ENCODE data around the gene CDH13.
A peak's percentile ranks its signal among the peaks of the same experiment; 100 is the strongest.

Gene CDH13

DNA sequence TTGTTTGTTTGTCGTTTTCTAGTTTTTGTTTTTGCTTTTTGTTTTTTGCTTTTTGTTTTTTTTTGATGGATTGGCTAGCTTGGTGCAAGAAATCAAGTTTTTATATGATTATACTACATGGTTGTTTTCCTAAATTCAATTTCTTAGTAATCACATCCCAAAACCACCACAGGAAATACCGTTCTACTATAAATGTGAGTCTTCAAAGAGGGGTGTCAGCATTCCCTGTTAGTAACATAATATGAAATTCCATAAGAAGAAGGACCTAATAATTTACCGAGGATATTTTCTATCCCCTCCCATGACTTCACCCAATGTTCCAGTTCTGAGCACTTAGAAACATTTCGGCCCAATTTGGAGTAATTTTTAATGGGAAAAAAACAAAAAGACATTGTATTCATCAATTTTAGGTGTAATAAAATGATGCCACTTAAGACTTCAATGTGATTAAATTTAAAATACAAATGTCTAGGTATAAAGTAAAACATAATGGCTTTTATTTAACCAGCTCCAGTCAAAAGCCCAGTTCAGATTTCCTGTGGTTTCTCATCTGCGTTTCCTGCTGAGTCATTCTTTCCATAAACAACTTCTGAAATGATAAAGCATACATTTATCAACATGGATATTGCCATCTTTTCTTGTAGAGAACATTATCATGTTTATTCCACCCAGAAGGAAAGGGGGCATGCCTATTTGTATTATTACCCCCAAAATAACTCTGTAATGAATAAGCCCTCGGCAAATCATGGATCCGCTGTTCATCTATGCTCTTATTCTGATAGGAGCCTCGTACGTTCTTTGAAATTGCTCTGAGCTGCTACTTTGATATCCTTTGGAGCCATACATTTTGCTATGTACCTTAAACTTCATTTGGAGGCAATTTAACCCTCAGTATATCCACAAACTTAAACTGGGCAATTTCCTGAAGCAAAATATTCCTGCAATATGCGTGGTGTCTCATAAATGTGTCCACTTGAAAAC, 1209.1 kb downstream of the CDH13 start:
- in situ Hi-C loops (cut with HindIII; ENCODE audit: low sequenced_read_pairs), result no loop called here
- no peak overlapping the region for H3K4me3 ChIP-seq (ENCODE audit: low read depth, low read length)
- peak; percentile 79 for DNase-seq (ENCODE audit: low read depth, low spot score)
- TF ChIP-seq, protein P1, sequence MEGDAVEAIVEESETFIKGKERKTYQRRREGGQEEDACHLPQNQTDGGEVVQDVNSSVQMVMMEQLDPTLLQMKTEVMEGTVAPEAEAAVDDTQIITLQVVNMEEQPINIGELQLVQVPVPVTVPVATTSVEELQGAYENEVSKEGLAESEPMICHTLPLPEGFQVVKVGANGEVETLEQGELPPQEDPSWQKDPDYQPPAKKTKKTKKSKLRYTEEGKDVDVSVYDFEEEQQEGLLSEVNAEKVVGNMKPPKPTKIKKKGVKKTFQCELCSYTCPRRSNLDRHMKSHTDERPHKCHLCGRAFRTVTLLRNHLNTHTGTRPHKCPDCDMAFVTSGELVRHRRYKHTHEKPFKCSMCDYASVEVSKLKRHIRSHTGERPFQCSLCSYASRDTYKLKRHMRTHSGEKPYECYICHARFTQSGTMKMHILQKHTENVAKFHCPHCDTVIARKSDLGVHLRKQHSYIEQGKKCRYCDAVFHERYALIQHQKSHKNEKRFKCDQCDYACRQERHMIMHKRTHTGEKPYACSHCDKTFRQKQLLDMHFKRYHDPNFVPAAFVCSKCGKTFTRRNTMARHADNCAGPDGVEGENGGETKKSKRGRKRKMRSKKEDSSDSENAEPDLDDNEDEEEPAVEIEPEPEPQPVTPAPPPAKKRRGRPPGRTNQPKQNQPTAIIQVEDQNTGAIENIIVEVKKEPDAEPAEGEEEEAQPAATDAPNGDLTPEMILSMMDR (IDR thresholded peaks at IDR 0.05; ENCODE audit: low read depth, low read length), result no peak

DNA sequence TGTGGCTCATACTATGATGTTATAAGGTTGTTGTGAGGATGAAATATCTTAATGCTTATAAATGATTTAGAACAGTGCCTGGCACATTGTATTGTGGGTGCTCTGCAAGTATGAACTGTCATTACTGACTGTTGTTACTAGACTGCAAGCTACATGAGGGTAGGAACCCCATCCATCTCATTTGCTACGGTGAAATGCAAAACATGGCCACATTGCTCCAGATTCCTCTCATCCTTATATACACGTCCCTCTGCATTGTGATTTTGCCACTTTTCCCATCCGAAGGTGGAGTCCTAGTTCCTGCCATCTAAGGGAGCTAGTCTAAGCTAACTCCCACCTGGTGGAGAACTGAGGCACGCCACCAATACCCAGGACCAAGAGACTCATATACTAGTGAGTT, 1210.8 kb downstream of the CDH13 start:
- TF ChIP-seq, protein P1 (IDR thresholded peaks at IDR 0.05; ENCODE audit: low read depth, low read length), result no peak
- no peak overlapping the region for H3K4me3 ChIP-seq (ENCODE audit: low read depth, low read length)
- in situ Hi-C loops (cut with HindIII; ENCODE audit: low sequenced_read_pairs), result no loop called here
- no peak for DNase-seq (ENCODE audit: low read depth, low spot score)

DNA sequence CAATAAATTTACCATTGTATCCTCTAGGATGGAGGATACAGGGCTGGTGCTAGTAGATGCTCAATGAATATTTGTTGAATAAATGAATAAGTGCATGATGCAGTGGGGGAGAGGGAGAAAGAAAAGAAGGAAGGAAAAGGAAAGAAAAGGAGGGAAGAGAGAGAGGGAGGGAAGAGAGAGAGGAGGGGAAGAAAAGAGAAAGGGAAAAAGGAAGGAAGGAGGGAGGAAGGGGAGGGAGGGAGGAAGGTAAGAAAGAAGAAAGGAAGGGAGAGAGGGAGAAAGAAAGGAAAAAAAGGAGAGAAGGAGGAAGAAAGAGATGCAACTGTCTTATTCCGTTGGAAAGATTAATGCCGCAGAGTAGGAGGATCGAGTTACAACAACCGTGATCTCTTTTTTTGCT, 1211.4 kb downstream of the CDH13 start:
- no peak overlapping the region for H3K4me3 ChIP-seq (ENCODE audit: low read depth, low read length)
- no peak for DNase-seq (ENCODE audit: low read depth, low spot score)
- TF ChIP-seq, protein P1 (IDR thresholded peaks at IDR 0.05; ENCODE audit: low read depth, low read length), result no peak
- in situ Hi-C loops (cut with HindIII; ENCODE audit: low sequenced_read_pairs), result no loop called here

DNA sequence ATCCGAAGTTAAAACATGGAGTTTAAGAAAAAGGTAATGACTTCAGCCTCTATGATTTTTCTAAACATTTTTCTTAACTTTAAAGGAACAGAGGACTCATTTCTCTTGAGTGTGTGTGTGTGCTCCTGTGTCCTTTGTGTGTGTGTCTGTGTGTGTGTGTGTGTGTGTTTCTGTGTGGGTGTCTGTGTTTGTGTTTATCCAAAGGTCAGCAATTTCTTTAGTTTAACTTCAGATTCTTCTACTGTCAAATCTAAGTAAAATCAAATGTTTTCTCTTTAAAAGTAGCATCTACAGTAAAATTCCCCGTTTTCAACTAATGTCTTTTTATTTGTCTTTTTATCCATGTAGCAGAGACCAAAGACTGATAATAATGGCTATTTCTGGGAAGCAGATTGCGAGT, 1212.8 kb downstream of the CDH13 start:
- no peak overlapping the region for H3K4me3 ChIP-seq (ENCODE audit: low read depth, low read length)
- TF ChIP-seq, protein P1 (IDR thresholded peaks at IDR 0.05; ENCODE audit: low read depth, low read length), result no peak
- no peak for DNase-seq (ENCODE audit: low read depth, low spot score)
- in situ Hi-C loops (cut with HindIII; ENCODE audit: low sequenced_read_pairs), result no loop called here

DNA sequence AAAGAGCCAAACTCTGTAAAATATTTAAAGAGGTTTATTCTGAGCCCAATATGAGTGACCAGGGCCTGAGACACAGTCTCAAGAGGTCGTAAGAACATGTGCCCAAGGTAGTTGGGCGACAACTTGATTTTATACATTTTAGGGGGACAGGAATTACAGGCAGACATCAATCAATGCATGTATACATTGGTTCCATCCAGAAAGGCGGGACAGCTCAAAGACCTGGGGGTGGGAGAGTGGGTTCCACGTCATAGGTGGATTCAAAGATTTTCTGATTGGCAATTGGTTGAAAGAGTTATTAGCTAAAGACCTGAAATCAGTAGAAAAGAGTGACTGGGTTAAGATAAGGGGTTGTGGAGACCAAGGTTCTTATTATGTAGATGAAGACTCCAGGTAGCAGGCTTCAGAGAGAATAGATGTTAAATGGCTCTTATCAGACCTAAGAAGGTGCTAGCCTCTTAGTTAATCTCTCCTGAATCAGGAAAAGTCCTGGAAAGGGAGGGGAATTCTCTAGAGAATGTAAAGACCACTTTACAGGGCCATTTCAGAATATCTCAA, 1213.4 kb downstream of the CDH13 start:
- TF ChIP-seq, protein P1 (IDR thresholded peaks at IDR 0.05; ENCODE audit: low read depth, low read length), result no peak
- DNase-seq (ENCODE audit: low read depth, low spot score), result no peak
- no peak overlapping the region for H3K4me3 ChIP-seq (ENCODE audit: low read depth, low read length)
- in situ Hi-C loops (cut with HindIII; ENCODE audit: low sequenced_read_pairs), result no loop called here

DNA sequence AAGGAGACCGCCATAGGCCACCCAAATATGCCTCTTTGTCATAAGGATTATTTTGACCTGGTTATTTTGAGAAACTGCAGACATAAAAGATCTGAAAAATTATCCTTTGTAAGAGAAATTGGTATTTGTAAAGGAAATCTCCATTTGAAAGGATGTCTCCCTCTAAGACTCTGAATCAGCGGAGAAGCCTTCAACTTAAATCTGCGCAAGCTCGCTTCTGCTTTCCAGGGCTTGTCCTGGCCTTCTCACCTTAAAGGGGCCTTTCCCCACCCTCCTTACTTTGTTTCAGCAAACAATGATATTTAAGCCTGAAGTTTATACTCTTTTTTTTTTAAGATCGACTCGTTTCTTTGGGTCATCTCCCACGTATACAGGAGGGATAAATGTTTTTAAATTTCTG, 1215.5 kb downstream of the CDH13 start:
- H3K4me3 ChIP-seq (ENCODE audit: low read depth, low read length), result no peak overlapping the region
- in situ Hi-C loops (cut with HindIII; ENCODE audit: low sequenced_read_pairs), result no loop called here
- TF ChIP-seq, protein P1 (IDR thresholded peaks at IDR 0.05; ENCODE audit: low read depth, low read length), result no peak
- DNase-seq (ENCODE audit: low read depth, low spot score), result no peak

Measured in astrocyte of the spinal cord (primary cell).